Right atrium auricular region (tissue), 2 donors: ENCODE results near the gene MAP4K3. TPM values are rescaled to one million over a fixed set of nuclear protein-coding genes. Genes with fewer than 3 reads are reported as not detected.

Experiments used
- DNase-seq: peaks from one replicate; pipeline ENCODE4 v3.0.0-alpha.2; 2019; ENCODE audit warnings: low spot score
- H3K27ac ChIP-seq, 2 donors: fragments of 200-600 bp; sonication (generic); 1 replicate in 1 of 2; 2 replicates in 1 of 2; pipeline ENCODE4 v1.5.1; 2016 to 2019
- H3K27me3 ChIP-seq, 2 donors: fragments of 200-600 bp; sonication (generic); one replicate each; pipeline versions ENCODE4 v1.5.1 to v1.6.0; 2017 to 2019
- H3K36me3 ChIP-seq: fragments of 200-600 bp; sonication (generic); one replicate; pipeline ENCODE4 v1.5.1; 2016
- H3K4me1 ChIP-seq, 2 donors: fragments of 200-600 bp; sonication (generic); one replicate each; pipeline versions ENCODE4 v1.5.1 to v1.6.0; 2017 to 2019
- H3K4me3 ChIP-seq, 2 donors: fragments of 200-600 bp; sonication (generic); 1 replicate in 1 of 2; 2 replicates in 1 of 2; pipeline ENCODE4 v1.5.1; 2017 to 2019; ENCODE audit warnings: mild to moderate bottlenecking in 1 of 2, moderate library complexity in 1 of 2
- H3K9me3 ChIP-seq, 2 donors: fragments of 200-600 bp; sonication (generic); one replicate each; pipeline ENCODE4 v1.5.1; 2019
- CTCF ChIP-seq, 2 donors: fragments of 200-600 bp; sonication (generic); IDR thresholded peaks; one replicate each; pipeline ENCODE4 v1.5.1; 2019; ENCODE audit warnings: antibody characterized with exemption in 2 of 2
- total RNA-seq, 2 donors: library from RNA; depleted of rRNA; stranded (reverse); fragments of >200 nt; gene quantifications; one replicate each; pipeline ENCODE4 v1.1.0, GENCODE V29; 2016

MAP4K3 gene
- total RNA-seq, 2 donors from 2014 or later, result 26.2 to 28.9 TPM

- no peak for DNase-seq
- no peak for TF ChIP-seq CTCF (IDR thresholded peaks at IDR 0.05)
- Histone ChIP-seq H3K27me3 (no peaks in the 10 kb centered on the region), H3K9me3 (no peaks in the 10 kb centered on the region), H3K4me3 (no peak overlapping the region), H3K4me1 (peaks cover 0 to 11% of the 10 kb centered on the region in 2 donors), H3K36me3 (peaks cover under 1% of the 10 kb centered on the region), H3K27ac (no peak overlapping the region)
Observed at GRCh38 chr2:39301352-39301751, 135.7 kb downstream of the MAP4K3 start.

GRCh38 chr2:39300044-39300978 is 136.8 kb downstream of the MAP4K3 start:
- no peak overlapping the region for H3K27ac ChIP-seq
- H3K9me3 ChIP-seq, result no peaks in the 10 kb centered on the region
- H3K36me3 ChIP-seq, result no peaks in the 10 kb centered on the region
- no peak overlapping the region for H3K4me3 ChIP-seq
- TF ChIP-seq CTCF (IDR thresholded peaks at IDR 0.05), result no peak
- no peaks in the 10 kb centered on the region for H3K27me3 ChIP-seq
- no peak for DNase-seq
- peaks cover 0 to 11% of the 10 kb centered on the region in 2 donors for H3K4me1 ChIP-seq

DNA sequence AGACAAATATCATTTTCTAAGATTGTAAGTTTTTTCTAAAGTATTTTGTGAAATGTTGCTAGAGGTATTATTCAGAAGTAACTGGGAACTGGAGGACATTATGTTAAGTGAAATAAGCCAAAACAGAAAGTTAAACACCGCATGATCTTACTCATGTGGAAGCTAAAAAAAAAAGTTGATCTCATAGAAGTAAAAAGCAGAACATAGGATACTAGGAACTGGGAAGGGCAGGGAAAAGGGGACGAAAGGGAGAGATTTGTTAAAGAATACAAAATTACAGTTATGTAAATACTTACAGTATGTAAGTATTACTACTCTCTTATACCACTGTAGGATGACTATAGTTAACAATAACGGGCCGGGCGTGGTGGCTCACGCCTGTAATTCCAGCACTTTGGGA is 146.7 kb downstream of the MAP4K3 start:
- H3K27ac ChIP-seq, result no peak overlapping the region
- DNase-seq, result no peak
- TF ChIP-seq CTCF (IDR thresholded peaks at IDR 0.05), result no peak

DNA sequence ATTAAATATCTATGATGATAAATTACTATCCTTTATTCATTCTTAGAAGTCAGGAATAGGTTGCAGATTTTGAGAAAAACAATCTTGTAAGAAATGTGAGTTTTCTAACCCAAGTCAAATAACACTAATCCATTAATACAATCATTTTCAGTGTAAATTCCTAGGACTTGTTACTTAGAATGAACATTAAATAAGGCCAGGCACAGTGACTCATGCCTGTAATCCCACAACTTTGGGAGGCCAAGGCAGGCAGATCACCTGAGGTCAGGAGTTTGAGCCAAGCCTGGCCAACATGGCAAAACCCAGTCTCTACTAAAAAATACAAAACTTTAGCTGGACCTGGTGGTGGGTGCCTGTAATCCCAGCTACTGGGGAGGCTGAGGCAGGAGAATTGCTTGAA is 147.5 kb downstream of the MAP4K3 start:
- Histone ChIP-seq H3K9me3 (no peaks in the 10 kb centered on the region), H3K27ac (no peak overlapping the region), H3K27me3 (no peaks in the 10 kb centered on the region), H3K4me1 (no peaks in the 10 kb centered on the region), H3K36me3 (peaks cover 77% of the 10 kb centered on the region), H3K4me3 (no peak overlapping the region)
- no peak for DNase-seq
- TF ChIP-seq CTCF (IDR thresholded peaks at IDR 0.05), result no peak

More for the DNA sequence above, 146.7 kb downstream of the MAP4K3 start:
- H3K27me3 ChIP-seq, result no peaks in the 10 kb centered on the region
- no peaks in the 10 kb centered on the region for H3K4me1 ChIP-seq
- peaks cover 70% of the 10 kb centered on the region for H3K36me3 ChIP-seq
- H3K4me3 ChIP-seq, result no peak overlapping the region
- no peaks in the 10 kb centered on the region for H3K9me3 ChIP-seq

DNA sequence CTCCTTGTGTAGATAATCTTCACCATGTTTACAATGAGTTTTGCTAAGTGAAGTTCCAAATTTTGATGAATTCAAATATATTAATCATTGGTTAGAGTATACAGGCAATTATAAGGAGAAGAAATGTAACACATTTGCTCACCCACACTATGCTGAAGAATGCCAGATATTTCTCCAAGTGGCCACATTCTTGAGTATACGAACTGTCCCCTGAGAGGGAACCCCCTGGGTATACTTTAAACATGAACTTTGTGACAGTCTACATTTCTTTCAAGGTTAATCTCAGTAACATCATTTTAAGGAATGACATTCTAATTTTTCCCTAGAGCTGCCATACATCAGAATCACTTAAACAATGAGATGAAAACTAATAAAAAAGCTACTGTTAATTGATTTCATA is 153.5 kb downstream of the MAP4K3 start:
- Histone ChIP-seq H3K4me1 (no peaks in the 10 kb centered on the region), H3K9me3 (no peaks in the 10 kb centered on the region), H3K27me3 (no peaks in the 10 kb centered on the region), H3K36me3 (peaks cover 61% of the 10 kb centered on the region), H3K27ac (no peak overlapping the region), H3K4me3 (no peak overlapping the region)
- no peak for DNase-seq
- TF ChIP-seq CTCF (IDR thresholded peaks at IDR 0.05), result no peak
